ENCODE data around the gene PRR20G.
"Not testable (repeated sequence)": the region's sequence is repeated elsewhere in the genome, so short reads cannot be mapped to it uniquely, and the experiment has no call there.

The PRR20G gene

GRCh38 chr3:127296166-127296565 lies 8.3 kb upstream of the PRR20G start:
- no peak overlapping the region for H3K27ac ChIP-seq (ENCODE audit: low read depth, low read length)
- no peaks in the 10 kb centered on the region for H3K9me3 ChIP-seq (ENCODE audit: low read length)
- H3K9ac ChIP-seq (ENCODE audit: low read length), result no peak overlapping the region
- no peaks in the 10 kb centered on the region for H3K36me3 ChIP-seq (ENCODE audit: insufficient read depth, low read length)
- no peak overlapping the region for H3K4me3 ChIP-seq (ENCODE audit: low read depth in 1 of 2, low read length in 2 of 2)
- no peaks in the 10 kb centered on the region for H3K4me1 ChIP-seq (ENCODE audit: insufficient read depth, low read length)
- no peaks in the 10 kb centered on the region for H3K27me3 ChIP-seq (ENCODE audit: control insufficient read depth in 1 of 2, insufficient read depth in 2 of 2, low read length in 2 of 2)

- H3K9ac ChIP-seq (ENCODE audit: low read length); H3K27me3 ChIP-seq (ENCODE audit: control insufficient read depth in 1 of 2, insufficient read depth in 2 of 2, low read length in 2 of 2); H3K9me3 ChIP-seq (ENCODE audit: low read length); H3K4me3 ChIP-seq (ENCODE audit: low read depth in 1 of 2, low read length in 2 of 2); H3K27ac ChIP-seq (ENCODE audit: low read depth, low read length); H3K36me3 ChIP-seq (ENCODE audit: insufficient read depth, low read length); H3K4me1 ChIP-seq (ENCODE audit: insufficient read depth, low read length): not testable (repeated sequence)
Measured at GRCh38 chr3:127293650-127294049, 5.8 kb upstream of the PRR20G start.

GRCh38 chr3:127291611-127292010 lies 3.8 kb upstream of the PRR20G start:
- Histone ChIP-seq H3K9me3 (ENCODE audit: low read length) (no peaks in the 10 kb centered on the region), H3K27ac (ENCODE audit: low read depth, low read length) (no peak overlapping the region), H3K27me3 (ENCODE audit: control insufficient read depth in 1 of 2, insufficient read depth in 2 of 2, low read length in 2 of 2) (no peaks in the 10 kb centered on the region), H3K4me3 (ENCODE audit: low read depth in 1 of 2, low read length in 2 of 2) (no peak overlapping the region), H3K4me1 (ENCODE audit: insufficient read depth, low read length) (no peaks in the 10 kb centered on the region), H3K36me3 (ENCODE audit: insufficient read depth, low read length) (no peaks in the 10 kb centered on the region), H3K9ac (ENCODE audit: low read length) (no peak overlapping the region)

GRCh38 chr3:127291114-127291513 lies 3.3 kb upstream of the PRR20G start:
- Histone ChIP-seq H3K4me1 (ENCODE audit: insufficient read depth, low read length) (no peaks in the 10 kb centered on the region), H3K9ac (ENCODE audit: low read length) (no peak overlapping the region), H3K27ac (ENCODE audit: low read depth, low read length) (no peak overlapping the region), H3K4me3 (ENCODE audit: low read depth in 1 of 2, low read length in 2 of 2) (no peak overlapping the region), H3K9me3 (ENCODE audit: low read length) (no peaks in the 10 kb centered on the region), H3K36me3 (ENCODE audit: insufficient read depth, low read length) (no peaks in the 10 kb centered on the region), H3K27me3 (ENCODE audit: control insufficient read depth in 1 of 2, insufficient read depth in 2 of 2, low read length in 2 of 2) (no peaks in the 10 kb centered on the region)

GRCh38 chr3:127289706-127290575 lies 2.1 kb upstream of the PRR20G start:
- Histone ChIP-seq H3K27ac (ENCODE audit: low read depth, low read length) (no peak overlapping the region), H3K4me1 (ENCODE audit: insufficient read depth, low read length) (no peaks in the 10 kb centered on the region), H3K9me3 (ENCODE audit: low read length) (no peaks in the 10 kb centered on the region), H3K9ac (ENCODE audit: low read length) (no peak overlapping the region), H3K27me3 (ENCODE audit: control insufficient read depth in 1 of 2, insufficient read depth in 2 of 2, low read length in 2 of 2) (no peaks in the 10 kb centered on the region), H3K36me3 (ENCODE audit: insufficient read depth, low read length) (no peaks in the 10 kb centered on the region), H3K4me3 (ENCODE audit: low read depth in 1 of 2, low read length in 2 of 2) (no peak overlapping the region)

- Histone ChIP-seq H3K4me1 (ENCODE audit: insufficient read depth, low read length) (no peaks in the 10 kb centered on the region), H3K27me3 (ENCODE audit: control insufficient read depth in 1 of 2, insufficient read depth in 2 of 2, low read length in 2 of 2) (no peaks in the 10 kb centered on the region), H3K9ac (ENCODE audit: low read length) (no peak overlapping the region), H3K9me3 (ENCODE audit: low read length) (no peaks in the 10 kb centered on the region), H3K36me3 (ENCODE audit: insufficient read depth, low read length) (no peaks in the 10 kb centered on the region), H3K4me3 (ENCODE audit: low read depth in 1 of 2, low read length in 2 of 2) (no peak overlapping the region), H3K27ac (ENCODE audit: low read depth, low read length) (no peak overlapping the region)
Measured at GRCh38 chr3:127288921-127289705, 1.3 kb upstream of the PRR20G start.

- Histone ChIP-seq H3K4me3 (ENCODE audit: low read depth in 1 of 2, low read length in 2 of 2) (no peak overlapping the region), H3K36me3 (ENCODE audit: insufficient read depth, low read length) (no peaks in the 10 kb centered on the region), H3K27me3 (ENCODE audit: control insufficient read depth in 1 of 2, insufficient read depth in 2 of 2, low read length in 2 of 2) (no peaks in the 10 kb centered on the region), H3K27ac (ENCODE audit: low read depth, low read length) (no peak overlapping the region), H3K4me1 (ENCODE audit: insufficient read depth, low read length) (no peaks in the 10 kb centered on the region), H3K9me3 (ENCODE audit: low read length) (no peaks in the 10 kb centered on the region), H3K9ac (ENCODE audit: low read length) (no peak overlapping the region)
Measured at GRCh38 chr3:127288343-127288742, 497 bp upstream of the PRR20G start.

GRCh38 chr3:127286571-127287140 lies 1.2 kb downstream of the PRR20G start:
- Histone ChIP-seq H3K9ac (ENCODE audit: low read length) (no peak overlapping the region), H3K27ac (ENCODE audit: low read depth, low read length) (no peak overlapping the region), H3K27me3 (ENCODE audit: control insufficient read depth in 1 of 2, insufficient read depth in 2 of 2, low read length in 2 of 2) (no peaks in the 10 kb centered on the region), H3K9me3 (ENCODE audit: low read length) (no peaks in the 10 kb centered on the region), H3K4me1 (ENCODE audit: insufficient read depth, low read length) (no peaks in the 10 kb centered on the region), H3K4me3 (ENCODE audit: low read depth in 1 of 2, low read length in 2 of 2) (no peak overlapping the region), H3K36me3 (ENCODE audit: insufficient read depth, low read length) (no peaks in the 10 kb centered on the region)

GRCh38 chr3:127284258-127284657 lies 3.6 kb downstream of the PRR20G start:
- Histone ChIP-seq H3K27ac (ENCODE audit: low read depth, low read length) (no peak overlapping the region), H3K9ac (ENCODE audit: low read length) (no peak overlapping the region), H3K9me3 (ENCODE audit: low read length) (no peaks in the 10 kb centered on the region), H3K4me1 (ENCODE audit: insufficient read depth, low read length) (no peaks in the 10 kb centered on the region), H3K27me3 (ENCODE audit: control insufficient read depth in 1 of 2, insufficient read depth in 2 of 2, low read length in 2 of 2) (no peaks in the 10 kb centered on the region), H3K36me3 (ENCODE audit: insufficient read depth, low read length) (no peaks in the 10 kb centered on the region), H3K4me3 (ENCODE audit: low read depth in 1 of 2, low read length in 2 of 2) (no peak overlapping the region)

- H3K27ac ChIP-seq (ENCODE audit: low read depth, low read length), result no peak overlapping the region
- no peaks in the 10 kb centered on the region for H3K27me3 ChIP-seq (ENCODE audit: control insufficient read depth in 1 of 2, insufficient read depth in 2 of 2, low read length in 2 of 2)
- no peaks in the 10 kb centered on the region for H3K4me1 ChIP-seq (ENCODE audit: insufficient read depth, low read length)
- no peak overlapping the region for H3K9ac ChIP-seq (ENCODE audit: low read length)
- no peaks in the 10 kb centered on the region for H3K36me3 ChIP-seq (ENCODE audit: insufficient read depth, low read length)
- H3K9me3 ChIP-seq (ENCODE audit: low read length), result peaks cover 4% of the 10 kb centered on the region
- H3K4me3 ChIP-seq (ENCODE audit: low read depth in 1 of 2, low read length in 2 of 2), result no peak overlapping the region
Measured at GRCh38 chr3:127277561-127277960, 10.3 kb downstream of the PRR20G start.

GRCh38 chr3:127276995-127277394 lies 10.9 kb downstream of the PRR20G start:
- H3K9me3 ChIP-seq (ENCODE audit: low read length), result peaks cover 4% of the 10 kb centered on the region
- H3K27ac ChIP-seq (ENCODE audit: low read depth, low read length), result no peak overlapping the region
- H3K4me3 ChIP-seq (ENCODE audit: low read depth in 1 of 2, low read length in 2 of 2), result no peak overlapping the region
- no peaks in the 10 kb centered on the region for H3K4me1 ChIP-seq (ENCODE audit: insufficient read depth, low read length)
- H3K9ac ChIP-seq (ENCODE audit: low read length), result no peak overlapping the region
- no peaks in the 10 kb centered on the region for H3K36me3 ChIP-seq (ENCODE audit: insufficient read depth, low read length)
- no peaks in the 10 kb centered on the region for H3K27me3 ChIP-seq (ENCODE audit: control insufficient read depth in 1 of 2, insufficient read depth in 2 of 2, low read length in 2 of 2)

Data from muscle layer of colon (tissue), 2 donors.